ENCODE results near the gene ZNF771. TPM values are rescaled to one million over a fixed set of nuclear protein-coding genes. Genes with fewer than 3 reads are reported as not detected.

The ZNF771 gene
- polyA plus RNA-seq, 1 experiment: 9.3 TPM

GRCh38 chr16:30368122-30368791 lies 39.1 kb upstream of the ZNF771 start:
- TF ChIP-seq CTCF (IDR thresholded peaks at IDR 0.05; ENCODE audit: low read depth, low read length): no peak
- Histone ChIP-seq H3K27me3 (ENCODE audit: control insufficient read depth, insufficient read depth, low read length) (no peaks in the 10 kb centered on the region), H3K27ac (ENCODE audit: low read depth, low read length) (peak overlapping the region; percentile 65), H3K4me3 (ENCODE audit: low read depth, low read length) (peak overlapping the region; percentile 85), H3K9me3 (ENCODE audit: control insufficient read depth, insufficient read depth, low read length) (no peaks in the 10 kb centered on the region; the same call in 1 of the 2 replicates)
- CTCF ChIA-PET: interaction anchor here (1.0 to 1.1 kb wide), 2 partner anchors 42 to 277 kb away, joined by 3 to 4 read pairs; partner anchors contain the start of gene TBX6
- DNase-seq (ENCODE audit: low read depth, low spot score): no peak
- POLR2A ChIA-PET: interaction anchor here (1.8 kb wide), 1 partner anchor 10 kb away, joined by 4 read pairs; no protein-coding TSS in a partner anchor

DNA sequence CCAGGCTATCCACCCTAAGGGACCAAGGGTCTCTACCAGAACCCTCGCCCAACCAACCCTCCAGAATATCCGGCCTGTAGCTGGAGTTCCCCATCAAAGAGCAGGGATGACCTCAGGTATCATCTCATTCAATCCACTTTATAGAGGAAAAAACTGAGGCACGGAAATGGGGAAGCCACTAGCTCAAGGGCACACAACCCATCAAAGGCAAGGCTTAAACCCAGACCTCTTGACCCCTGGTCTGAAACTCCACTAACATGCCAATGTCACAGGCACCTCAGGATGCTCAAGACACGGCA lies 38.7 kb upstream of the ZNF771 start:
- TF ChIP-seq CTCF (IDR thresholded peaks at IDR 0.05; ENCODE audit: low read depth, low read length): no peak
- Histone ChIP-seq H3K9me3 (ENCODE audit: control insufficient read depth, insufficient read depth, low read length) (no peaks in the 10 kb centered on the region; the same call in 1 of the 2 replicates), H3K4me3 (ENCODE audit: low read depth, low read length) (peak overlapping the region; percentile 85), H3K27me3 (ENCODE audit: control insufficient read depth, insufficient read depth, low read length) (no peaks in the 10 kb centered on the region), H3K27ac (ENCODE audit: low read depth, low read length) (peak overlapping the region; percentile 65)
- DNase-seq (ENCODE audit: low read depth, low spot score): no peak
- ChIA-PET POLR2A (interaction anchor here (0.8 to 1.8 kb wide), 2 partner anchors 10 to 33 kb away, joined by 3 to 4 read pairs; no protein-coding TSS in a partner anchor), CTCF (interaction anchor here (1.0 kb wide), 1 partner anchor 277 kb away, joined by 3 read pairs; the partner anchor contains the start of gene TBX6)

- DNase-seq (ENCODE audit: low read depth, low spot score): no peak
- no peaks in the 10 kb centered on the region; the same call in 1 of the 2 replicates for H3K9me3 ChIP-seq (ENCODE audit: control insufficient read depth, insufficient read depth, low read length)
- ChIA-PET POLR2A (interaction anchor here (0.8 to 1.8 kb wide), 3 partner anchors 9 to 34 kb away, joined by 3 to 9 read pairs (median 4); partner anchors contain the start of gene CD2BP2), CTCF (interaction anchor here (1.0 kb wide), 1 partner anchor 278 kb away, joined by 3 read pairs; the partner anchor contains the start of gene TBX6)
- peak overlapping the region; percentile 85 for H3K4me3 ChIP-seq (ENCODE audit: low read depth, low read length)
- TF ChIP-seq CTCF (IDR thresholded peaks at IDR 0.05; ENCODE audit: low read depth, low read length): no peak
- H3K27ac ChIP-seq (ENCODE audit: low read depth, low read length): peak overlapping the region; percentile 21
- H3K27me3 ChIP-seq (ENCODE audit: control insufficient read depth, insufficient read depth, low read length): no peaks in the 10 kb centered on the region
Observed at GRCh38 chr16:30369091-30369937, 38.1 kb upstream of the ZNF771 start.

DNA sequence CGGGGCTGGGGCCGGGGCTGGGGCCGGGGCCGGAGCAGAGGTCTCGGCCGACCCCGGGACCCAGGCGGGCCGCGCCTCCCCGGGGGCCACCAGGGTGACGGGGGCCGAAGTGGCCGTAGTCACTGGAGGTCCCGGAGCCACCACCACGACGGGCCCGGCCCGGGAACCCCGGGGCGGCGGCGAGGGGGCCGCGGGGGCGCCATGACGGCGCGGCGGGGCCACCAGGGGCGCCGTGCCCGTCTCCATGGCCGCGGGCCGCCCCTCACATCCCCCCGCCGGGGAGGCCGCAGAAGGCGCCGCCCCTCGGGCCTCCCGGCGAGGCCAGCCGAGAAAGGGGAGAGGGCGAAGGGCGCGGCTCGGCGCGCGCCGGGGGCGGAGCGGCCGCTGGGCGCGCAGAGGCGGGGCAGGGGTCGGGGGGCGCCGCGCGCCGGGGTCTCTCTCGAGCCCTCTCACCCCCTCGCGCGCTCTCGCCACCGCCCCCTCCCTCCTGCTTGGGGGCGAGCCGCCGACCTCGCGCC lies 37.4 kb upstream of the ZNF771 start:
- no peak overlapping the region for H3K27ac ChIP-seq (ENCODE audit: low read depth, low read length)
- ChIA-PET POLR2A (interaction anchor here (0.6 to 1.8 kb wide), 4 partner anchors 8 to 1393 kb away, joined by 3 to 9 read pairs (median 4); partner anchors contain the start of gene CD2BP2), CTCF (no interaction called here)
- H3K9me3 ChIP-seq (ENCODE audit: control insufficient read depth, insufficient read depth, low read length): no peaks in the 10 kb centered on the region; the same call in 1 of the 2 replicates
- H3K4me3 ChIP-seq (ENCODE audit: low read depth, low read length): peak overlapping the region; percentile 85
- no peaks in the 10 kb centered on the region for H3K27me3 ChIP-seq (ENCODE audit: control insufficient read depth, insufficient read depth, low read length)
- TF ChIP-seq CTCF (IDR thresholded peaks at IDR 0.05; ENCODE audit: low read depth, low read length): no peak
- no peak for DNase-seq (ENCODE audit: low read depth, low spot score)

Measured in AG04450 (cell line).